ENCODE measurements around the gene ARPC5. TPM values are rescaled to one million over a fixed set of nuclear protein-coding genes. Genes with fewer than 3 reads are reported as not detected.
"Not testable (repeated sequence)": the region's sequence is repeated elsewhere in the genome, so short reads cannot be mapped to it uniquely, and the experiment has no call there.

ARPC5 gene
- total RNA-seq (10 to 100 TPM; 17.5 to 68.0 (median 28.4) TPM), polyA plus RNA-seq (10 to 100 TPM; 33.5 to 58.5 TPM)

GRCh38 chr1:183635606-183636333 lies at the start of gene ARPC5:
ARPC5 (minus strand) TSS chr1:183635783; CDS start chr1:183635659, 124 bp downstream.
- no peak for FAIRE-seq
- H3K9me3 ChIP-seq, result no peaks in the 10 kb centered on the region
- H3K27me3 ChIP-seq, result no peaks in the 10 kb centered on the region
- no peak for TF ChIP-seq CTCF (IDR thresholded peaks at IDR 0.05)
- H3K4me1 ChIP-seq, result peaks cover 9 to 33% (median 16%) of the 10 kb centered on the region in 3 donors
- peak within 1 kb of the TSS; percentile 69 to 91 (median 82) for H3K27ac ChIP-seq
- H3K4me3 ChIP-seq, result peak within 1 kb of the TSS; percentile 75 to 83 (median 80)
- peak; percentile 92 to 97 (median 95) for ATAC-seq
- no peaks in the 10 kb centered on the region for H3K36me3 ChIP-seq
- peak; percentile 95 to 98 (median 97) for DNase-seq
- intact Hi-C loops (cut with DNase I), result no loop called here
- 0 to 1% methylated on average over 63 to 65 of the region's 65 CpGs for WGBS, 2 donors

DNA sequence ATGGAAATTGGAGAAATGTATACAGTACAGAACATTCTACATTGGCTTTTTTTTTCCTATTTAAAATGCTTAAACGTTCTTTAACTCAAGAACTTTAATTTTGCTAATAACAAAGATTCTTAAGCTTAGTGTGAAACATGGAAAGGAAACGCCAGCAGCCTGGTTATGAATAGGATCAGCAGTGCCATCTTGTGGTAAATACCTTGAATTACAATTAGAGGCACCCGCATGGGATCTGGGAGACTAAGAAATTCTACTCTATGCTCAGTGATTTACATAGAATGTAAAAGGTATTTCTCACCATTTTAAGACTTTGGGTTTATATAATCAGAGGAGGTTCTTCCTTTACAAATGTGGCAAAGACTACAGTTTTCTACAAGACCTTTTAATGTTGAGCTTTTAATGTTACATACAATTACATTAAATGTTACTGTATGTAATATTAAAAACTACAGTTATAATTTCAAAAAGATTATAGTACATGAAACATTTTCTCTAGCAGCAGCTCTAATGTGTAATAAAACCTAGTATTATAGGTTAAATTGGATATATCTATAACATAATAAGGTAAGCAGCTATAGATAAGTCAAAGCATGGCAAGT lies 49.6 kb upstream of the ARPC5 start:
- no peak overlapping the region for H3K4me3 ChIP-seq
- H3K27ac ChIP-seq, result no peak overlapping the region
- H3K36me3 ChIP-seq, result no peaks in the 10 kb centered on the region
- FAIRE-seq, result no peak
- H3K4me1 ChIP-seq, result no peaks in the 10 kb centered on the region
- no peaks in the 10 kb centered on the region for H3K9me3 ChIP-seq
- peak; percentile 35 to 72 (median 63) for TF ChIP-seq CTCF (IDR thresholded peaks at IDR 0.05)
- WGBS, 2 donors, result 22 to 28% methylated on average over 3 of the region's 3 CpGs
- peak in 1 of 6 donors; percentile 28 for DNase-seq
- no peaks in the 10 kb centered on the region for H3K27me3 ChIP-seq
- intact Hi-C loops (cut with DNase I), result no loop called here
- peak in 3 of 4 donors; percentile 80 to 92 (median 81) for ATAC-seq

DNA sequence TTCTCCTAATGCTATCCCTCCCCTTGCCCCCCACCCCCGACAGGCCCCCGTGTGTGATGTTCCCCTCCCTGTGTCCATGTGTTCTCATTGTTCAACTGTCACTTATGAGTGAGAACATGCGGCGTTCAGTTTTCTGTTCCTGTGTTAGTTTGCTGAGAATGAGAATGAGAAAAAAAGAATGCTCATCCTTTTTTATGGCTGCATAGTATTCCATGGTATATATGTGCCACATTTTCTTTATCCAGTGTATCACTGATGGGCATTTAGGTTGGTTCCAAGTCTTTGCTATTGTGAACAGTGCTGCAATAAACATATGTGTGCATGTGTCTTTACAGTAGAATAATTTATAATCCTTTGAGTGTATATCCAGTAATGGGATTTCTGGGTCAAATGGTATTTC lies 43.8 kb upstream of the ARPC5 start:
- ATAC-seq; DNase-seq; H3K27me3 ChIP-seq; H3K4me1 ChIP-seq; H3K4me3 ChIP-seq; H3K9me3 ChIP-seq; FAIRE-seq; intact Hi-C loops (cut with DNase I); H3K36me3 ChIP-seq; H3K27ac ChIP-seq: not testable (repeated sequence)
- 89 to 98% methylated on average over 4 of the region's 4 CpGs for WGBS, 2 donors

GRCh38 chr1:183678819-183679218 lies 43.2 kb upstream of the ARPC5 start:
- DNase-seq (no peak), ATAC-seq (no peak), FAIRE-seq (no peak)
- Histone ChIP-seq H3K27me3 (no peaks in the 10 kb centered on the region), H3K4me3 (no peak overlapping the region), H3K4me1 (no peaks in the 10 kb centered on the region), H3K9me3 (no peaks in the 10 kb centered on the region), H3K27ac (no peak overlapping the region), H3K36me3 (no peaks in the 10 kb centered on the region)
- TF ChIP-seq CTCF (IDR thresholded peaks at IDR 0.05), result no peak
- 71 to 77% methylated on average over 3 of the region's 3 CpGs for WGBS, 2 donors
- intact Hi-C loops (cut with DNase I), result no loop called here

DNA sequence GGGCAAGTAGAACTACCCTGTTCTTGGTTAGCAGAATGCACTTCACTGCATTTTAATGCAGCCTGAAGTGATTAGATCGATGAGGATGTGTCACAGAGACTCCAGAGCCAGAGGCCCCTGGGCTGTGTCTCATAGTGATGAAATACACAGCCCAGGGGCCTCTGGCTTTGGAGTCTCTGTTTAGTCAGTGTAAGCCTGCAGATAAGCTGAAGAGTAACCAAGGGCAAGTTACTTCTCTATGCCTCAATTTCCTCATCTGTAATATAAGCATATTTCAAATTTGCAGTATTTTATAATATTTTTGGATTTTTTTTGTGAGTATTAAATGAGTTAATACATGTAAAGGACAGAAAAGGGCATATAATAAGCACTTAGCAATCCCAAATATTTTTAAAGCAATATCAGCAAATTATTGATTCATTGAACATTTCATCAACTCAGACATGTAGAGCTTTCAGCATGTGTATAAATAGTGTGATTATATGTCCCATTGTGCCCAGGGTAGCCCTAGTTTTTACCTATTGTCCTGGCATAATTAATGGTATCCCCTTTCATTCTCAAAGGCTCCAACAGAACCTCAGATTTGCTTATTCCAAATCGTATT lies 41.1 kb upstream of the ARPC5 start:
- no peaks in the 10 kb centered on the region for H3K4me1 ChIP-seq
- H3K27me3 ChIP-seq, result no peaks in the 10 kb centered on the region
- no peaks in the 10 kb centered on the region for H3K36me3 ChIP-seq
- FAIRE-seq, result no peak
- no peak for TF ChIP-seq CTCF (IDR thresholded peaks at IDR 0.05)
- no peaks in the 10 kb centered on the region for H3K9me3 ChIP-seq
- H3K4me3 ChIP-seq, result no peak overlapping the region
- no peak for ATAC-seq
- intact Hi-C loops (cut with DNase I), result no loop called here
- WGBS, 2 donors, result 33 to 38% methylated on average over 2 of the region's 2 CpGs
- no peak for DNase-seq
- no peak overlapping the region for H3K27ac ChIP-seq

Data from pancreas (tissue), 10 donors.